Type B pancreatic cell (in vitro differentiated cells): ENCODE measurements around the gene SYNJ1. TPM values are rescaled to one million over a fixed set of nuclear protein-coding genes. Genes with fewer than 3 reads are reported as not detected.

Experiments used
- DNase-seq: peaks from one replicate; pipeline ENCODE4 v3.0.0; 2021; ENCODE audit warnings: mixed read lengths; ENCODE audit not compliant: unreplicated experiment; ENCODE audit errors: extremely low spot score
- H3K27ac Mint-ChIP-seq: 2 replicates; pipeline ENCODE4 v1.8.0; 2021; ENCODE audit warnings: mild to moderate bottlenecking, mixed read lengths
- H3K27me3 Mint-ChIP-seq: 2 replicates; pipeline ENCODE4 v1.8.0; 2021; ENCODE audit warnings: mixed read lengths
- H3K36me3 Mint-ChIP-seq: 2 replicates; pipeline ENCODE4 v1.8.0; 2021; ENCODE audit warnings: mixed read lengths
- H3K4me1 Mint-ChIP-seq: one replicate; pipeline ENCODE4 v1.8.0; 2021; ENCODE audit warnings: mixed read lengths; ENCODE audit not compliant: unreplicated experiment
- H3K4me3 Mint-ChIP-seq: 2 replicates; pipeline ENCODE4 v1.8.0; 2021; ENCODE audit warnings: mild to moderate bottlenecking, mixed read lengths
- H3K9me3 Mint-ChIP-seq: 2 replicates; pipeline ENCODE4 v1.8.0; 2021; ENCODE audit warnings: mixed read lengths
- CTCF ChIP-seq: fragments of 200-600 bp; sonication (generic); conservative IDR thresholded peaks from 2 replicates; pipeline ENCODE4 v1.5.0; 2021; ENCODE audit warnings: antibody characterized with exemption, mild to moderate bottlenecking
- total RNA-seq: library from RNA; stranded (reverse); gene quantifications from 2 replicates; pipeline ENCODE4 v1.2.1, GENCODE V29; 2021; ENCODE audit warnings: low replicate concordance

Gene SYNJ1
- total RNA-seq, 1 donor from 2014 or later = 12.0 TPM

- Mint-ChIP-seq H3K27me3 (peaks cover 16% of the 10 kb centered on the region), H3K9me3 (no peaks in the 10 kb centered on the region), H3K4me1 (no peaks in the 10 kb centered on the region), H3K4me3 (no peak overlapping the region), H3K36me3 (no peaks in the 10 kb centered on the region), H3K27ac (no peak overlapping the region)
- peak; percentile 42 for DNase-seq
- no peak for TF ChIP-seq CTCF
Observed at GRCh38 chr21:32580949-32581348, 146.9 kb downstream of the SYNJ1 start.

Other genes starting within 250 kb of the SYNJ1 start
- gene TCP10L, start 142.5 kb downstream of the SYNJ1 start, total RNA-seq = 0.93 and 1.2 TPM in 2 replicates
- 41.1 and 43.8 TPM in 2 replicates for gene CFAP298, start 115.6 kb downstream of the SYNJ1 start, total RNA-seq
- gene PAXBP1, start 43.7 kb upstream of the SYNJ1 start, total RNA-seq = 52.0 and 80.2 TPM in 2 replicates